ENCODE results near the gene C9orf85. TPM values are rescaled to one million over a fixed set of nuclear protein-coding genes. Genes with fewer than 3 reads are reported as not detected.
"Not testable (repeated sequence)": the region's sequence is repeated elsewhere in the genome, so short reads cannot be mapped to it uniquely, and the experiment has no call there.

The C9orf85 gene
- total and polyA plus RNA-seq, 5 experiments from 2014 or later: 7.8 to 11.1 (median 8.5) TPM

DNA sequence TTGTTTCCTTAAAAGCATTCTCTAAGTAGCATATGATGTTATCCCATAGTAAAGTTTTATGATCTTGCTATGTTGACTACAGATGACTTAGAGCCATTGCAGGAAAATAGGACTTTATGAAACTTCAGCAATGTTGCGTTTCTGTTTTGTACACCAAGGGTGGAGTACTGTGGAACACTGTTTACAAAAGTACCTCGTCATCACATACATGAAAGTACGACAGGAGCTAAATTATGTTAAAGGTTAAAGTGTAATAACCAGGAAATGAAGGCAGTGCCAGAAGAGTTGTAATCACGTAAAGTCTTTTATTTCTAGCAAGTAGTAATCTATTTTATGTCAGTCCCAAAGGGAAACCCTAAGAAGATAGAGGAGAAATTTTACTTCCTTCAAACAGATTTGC is 50.9 kb downstream of the C9orf85 start:
- DNase-seq (no peak), ATAC-seq (no peak)
- H3K9me3 Mint-ChIP-seq: peaks cover 0 to 15% (median 6%) of the 10 kb centered on the region in 9 donors
- peaks cover 0 to 2% (median 0%) of the 10 kb centered on the region in 4 donors for H3K4me1 Mint-ChIP-seq
- POLR2A ChIA-PET: no interaction called here
- peaks cover 30 to 56% (median 53%) of the 10 kb centered on the region in 3 donors for H3K36me3 Mint-ChIP-seq
- no peak overlapping the region for H3K27ac Mint-ChIP-seq
- no peak overlapping the region for H3K4me3 Mint-ChIP-seq
- H3K27me3 Mint-ChIP-seq: no peaks in the 10 kb centered on the region

DNA sequence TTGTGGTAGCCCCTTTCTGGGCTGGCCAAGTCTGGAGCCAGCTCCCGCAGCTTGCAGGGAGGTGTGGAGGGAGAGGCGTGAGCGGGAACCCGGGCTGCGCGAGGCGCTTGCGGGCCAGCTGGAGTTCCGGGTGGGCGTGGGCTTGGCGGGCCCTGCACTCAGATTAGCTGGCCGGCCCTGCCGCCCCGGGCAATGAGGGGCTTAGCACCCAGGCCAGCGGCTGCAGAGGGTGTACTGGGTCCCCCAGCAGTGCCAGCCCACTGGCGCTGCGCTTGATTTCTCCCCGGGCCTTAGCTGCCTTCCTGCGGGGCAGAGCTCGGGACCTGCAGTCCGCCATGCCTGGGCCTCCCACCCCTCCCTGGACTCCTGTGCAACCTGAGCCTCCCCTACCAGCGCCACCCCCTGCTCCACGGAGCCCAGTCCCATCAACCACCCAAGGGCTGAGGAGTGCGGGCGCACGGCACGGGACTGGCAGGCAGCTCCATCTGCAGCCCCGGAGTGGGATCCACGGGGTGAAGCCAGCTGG is 52.1 kb downstream of the C9orf85 start:
- ATAC-seq, H3K27me3 Mint-ChIP-seq, H3K4me3 Mint-ChIP-seq, H3K4me1 Mint-ChIP-seq, DNase-seq, POLR2A ChIA-PET: not testable (repeated sequence)
- Mint-ChIP-seq H3K36me3 (peaks cover 42 to 63% (median 57%) of the 10 kb centered on the region in 3 donors), H3K27ac (peak overlapping the region in 1 of 10 donors; percentile 34), H3K9me3 (peaks cover under 1 to 27% (median 13%) of the 10 kb centered on the region in 9 donors)

DNA sequence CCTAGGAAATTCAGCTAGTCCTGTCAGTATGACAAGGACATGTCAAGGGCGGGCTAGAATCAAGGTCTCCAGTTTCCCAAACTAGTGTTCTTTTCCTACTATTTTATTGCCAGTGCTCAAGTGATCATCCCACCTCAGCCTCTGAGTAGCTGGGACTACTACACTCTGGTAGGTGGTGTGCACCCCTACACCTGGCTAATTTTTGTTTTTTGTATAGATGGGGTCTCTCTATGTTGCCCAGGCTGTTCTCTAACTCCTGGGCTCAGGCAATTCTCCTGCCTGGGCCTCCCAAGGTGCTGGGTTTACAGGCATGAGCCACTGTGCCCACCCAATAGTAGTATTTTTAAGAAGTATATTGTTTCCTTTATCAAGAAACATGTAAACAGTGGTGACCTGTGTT is 54.0 kb downstream of the C9orf85 start:
- H3K27me3 Mint-ChIP-seq: no peaks in the 10 kb centered on the region
- POLR2A ChIA-PET: interaction anchor here (0.5 kb wide), 1 partner anchor 274 kb away, joined by 3 read pairs; no protein-coding TSS in a partner anchor
- H3K4me3 Mint-ChIP-seq: no peak overlapping the region
- DNase-seq (no peak), ATAC-seq (no peak)
- peaks cover 0 to 3% (median 0%) of the 10 kb centered on the region in 4 donors for H3K4me1 Mint-ChIP-seq
- H3K36me3 Mint-ChIP-seq: peaks cover 41 to 69% (median 52%) of the 10 kb centered on the region in 3 donors
- H3K27ac Mint-ChIP-seq: no peak overlapping the region
- peaks cover 4 to 41% (median 22%) of the 10 kb centered on the region in 9 donors for H3K9me3 Mint-ChIP-seq

- H3K4me3 Mint-ChIP-seq: no peak overlapping the region
- DNase-seq (no peak), ATAC-seq (no peak)
- H3K9me3 Mint-ChIP-seq: peaks cover 4 to 41% (median 22%) of the 10 kb centered on the region in 9 donors
- POLR2A ChIA-PET: no interaction called here
- no peaks in the 10 kb centered on the region for H3K27me3 Mint-ChIP-seq
- H3K27ac Mint-ChIP-seq: no peak overlapping the region
- H3K36me3 Mint-ChIP-seq: peaks cover 41 to 68% (median 54%) of the 10 kb centered on the region in 3 donors
- peaks cover 0 to 3% (median 0%) of the 10 kb centered on the region in 4 donors for H3K4me1 Mint-ChIP-seq
These were observed 55.2 kb downstream of the C9orf85 start for GRCh38 chr9:71966601-71967000.

GRCh38 chr9:71968541-71969090 is 57.2 kb downstream of the C9orf85 start:
- H3K9me3 Mint-ChIP-seq: peaks cover 4 to 41% (median 22%) of the 10 kb centered on the region in 9 donors
- H3K36me3 Mint-ChIP-seq: peaks cover 38 to 60% (median 60%) of the 10 kb centered on the region in 3 donors
- POLR2A ChIA-PET: no interaction called here
- ATAC-seq (no peak), DNase-seq (no peak)
- H3K4me1 Mint-ChIP-seq: peaks cover 0 to 3% (median 0%) of the 10 kb centered on the region in 4 donors
- H3K27me3 Mint-ChIP-seq: no peaks in the 10 kb centered on the region
- peak overlapping the region in 3 of 10 donors; percentile 56 to 90 (median 81) for H3K27ac Mint-ChIP-seq
- H3K4me3 Mint-ChIP-seq: no peak overlapping the region

DNA sequence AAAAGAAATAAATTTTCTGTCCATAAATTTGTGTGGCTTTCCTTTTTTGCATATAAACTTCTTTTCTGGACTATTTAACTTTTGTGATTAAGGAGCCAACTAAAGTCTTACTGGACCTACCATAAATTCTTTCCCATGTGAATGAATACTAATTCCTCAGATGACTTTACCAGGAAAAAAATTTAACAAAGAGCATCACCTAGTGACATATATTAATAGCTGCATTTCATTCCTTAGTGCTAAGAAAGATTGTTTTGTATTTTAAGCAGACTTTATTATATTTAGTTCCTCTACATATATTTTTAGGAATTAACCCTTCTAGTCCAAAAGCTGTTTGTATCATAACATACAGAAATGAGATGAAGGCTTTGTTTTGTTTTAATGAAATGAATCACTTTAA is 64.4 kb downstream of the C9orf85 start:
- no peaks in the 10 kb centered on the region for H3K4me1 Mint-ChIP-seq
- H3K27me3 Mint-ChIP-seq: no peaks in the 10 kb centered on the region

GRCh38 chr9:71977003-71977402 is 65.6 kb downstream of the C9orf85 start:
- no peaks in the 10 kb centered on the region for H3K27me3 Mint-ChIP-seq
- peaks cover 4 to 26% (median 10%) of the 10 kb centered on the region in 3 donors for H3K36me3 Mint-ChIP-seq
- DNase-seq: no peak
- H3K27ac Mint-ChIP-seq: no peak overlapping the region
- no peak for ATAC-seq
- no peaks in the 10 kb centered on the region for H3K4me1 Mint-ChIP-seq
- POLR2A ChIA-PET: no interaction called here
- H3K4me3 Mint-ChIP-seq: no peak overlapping the region
- H3K9me3 Mint-ChIP-seq: no peaks in the 10 kb centered on the region

More for the DNA sequence above, 64.4 kb downstream of the C9orf85 start:
- ATAC-seq: no peak
- Mint-ChIP-seq H3K9me3 (no peaks in the 10 kb centered on the region), H3K27ac (peak overlapping the region in 2 of 10 donors; percentile 6 to 28), H3K36me3 (peaks cover 4 to 33% (median 10%) of the 10 kb centered on the region in 3 donors), H3K4me3 (no peak overlapping the region)
- DNase-seq: no peak
- POLR2A ChIA-PET: interaction anchor here (0.5 kb wide), 1 partner anchor 152 kb away, joined by 4 read pairs; no protein-coding TSS in a partner anchor

GRCh38 chr9:71980266-71981190 is 69.1 kb downstream of the C9orf85 start:
- no peaks in the 10 kb centered on the region for H3K4me1 Mint-ChIP-seq
- POLR2A ChIA-PET: no interaction called here
- DNase-seq (no peak), ATAC-seq (no peak)
- H3K27ac Mint-ChIP-seq: no peak overlapping the region
- no peaks in the 10 kb centered on the region for H3K27me3 Mint-ChIP-seq
- H3K9me3 Mint-ChIP-seq: no peaks in the 10 kb centered on the region
- peaks cover 0 to 12% (median 11%) of the 10 kb centered on the region in 3 donors for H3K36me3 Mint-ChIP-seq
- no peak overlapping the region for H3K4me3 Mint-ChIP-seq

DNA sequence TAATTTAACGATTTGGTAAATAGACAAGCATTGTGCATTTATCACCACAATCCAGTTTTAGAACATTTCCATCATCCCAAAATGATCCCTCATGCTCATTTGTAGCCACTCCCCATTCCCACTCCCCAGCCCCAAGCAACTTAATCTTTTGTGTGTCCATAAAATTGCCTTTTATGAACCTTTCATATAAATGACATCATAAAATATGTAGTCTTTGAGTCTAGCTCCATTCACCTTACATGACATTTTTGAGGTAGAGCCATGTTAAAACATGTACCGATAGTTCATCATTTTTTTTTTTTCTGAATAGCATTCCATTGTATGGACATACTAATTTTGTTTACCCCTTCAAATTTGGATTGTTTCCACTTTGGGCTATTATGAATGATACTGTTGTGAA is 70.5 kb downstream of the C9orf85 start:
- no peaks in the 10 kb centered on the region for H3K4me1 Mint-ChIP-seq
- H3K36me3 Mint-ChIP-seq: peaks cover 0 to 12% (median 8%) of the 10 kb centered on the region in 3 donors
- no peak overlapping the region for H3K27ac Mint-ChIP-seq
- no peak for ATAC-seq
- H3K27me3 Mint-ChIP-seq: no peaks in the 10 kb centered on the region
- H3K9me3 Mint-ChIP-seq: no peaks in the 10 kb centered on the region
- no peak overlapping the region for H3K4me3 Mint-ChIP-seq
- POLR2A ChIA-PET: no interaction called here
- no peak for DNase-seq

DNA sequence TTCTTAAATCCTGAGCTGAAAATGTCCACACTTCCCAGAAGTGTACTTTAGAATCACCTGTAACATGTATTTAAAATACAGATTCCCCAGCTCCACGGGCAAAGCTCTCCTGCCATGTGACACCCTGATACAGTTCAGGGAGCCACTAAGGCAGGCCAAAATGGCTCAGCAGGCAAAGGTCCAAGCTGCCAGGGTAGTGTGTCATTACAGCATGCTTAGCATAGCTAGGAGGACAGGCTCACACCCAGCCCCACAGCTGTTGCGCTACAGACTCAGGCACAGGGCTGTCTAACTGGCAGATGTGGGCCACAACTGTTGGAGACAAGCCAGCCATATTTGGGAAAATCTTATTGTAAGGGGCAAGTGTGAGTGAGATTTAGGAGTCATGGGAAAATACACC is 73.0 kb downstream of the C9orf85 start:
- peaks cover 0 to 12% (median 8%) of the 10 kb centered on the region in 3 donors for H3K36me3 Mint-ChIP-seq
- H3K4me3 Mint-ChIP-seq: no peak overlapping the region
- H3K9me3 Mint-ChIP-seq: no peaks in the 10 kb centered on the region
- no peaks in the 10 kb centered on the region for H3K4me1 Mint-ChIP-seq
- no peaks in the 10 kb centered on the region for H3K27me3 Mint-ChIP-seq
- POLR2A ChIA-PET: no interaction called here
- H3K27ac Mint-ChIP-seq: no peak overlapping the region
- DNase-seq (no peak), ATAC-seq (no peak)

DNA sequence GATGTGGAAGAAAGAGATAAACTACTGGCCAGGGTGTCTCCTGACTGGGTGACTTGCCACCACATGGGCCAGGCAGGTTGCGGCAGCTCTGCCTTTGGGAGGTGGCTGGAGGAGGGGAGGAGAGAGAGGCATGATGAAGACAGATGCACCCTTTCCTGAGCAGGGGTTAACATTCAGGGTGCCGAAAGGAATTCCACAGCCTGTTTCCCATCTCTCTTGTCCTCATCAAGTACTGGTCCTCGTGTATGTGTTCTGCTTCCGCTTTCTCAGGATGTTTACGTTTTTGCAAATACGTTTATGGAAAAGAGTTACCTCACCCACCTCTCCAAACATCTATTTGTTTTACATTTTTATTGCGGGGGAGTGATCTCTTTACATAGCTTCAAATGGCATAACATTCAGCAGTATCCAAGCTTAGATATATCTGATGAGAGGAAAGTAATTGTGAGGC is 73.4 kb downstream of the C9orf85 start:
- H3K27ac Mint-ChIP-seq: peak overlapping the region in 1 of 10 donors; percentile 41
- POLR2A ChIA-PET: no interaction called here
- no peaks in the 10 kb centered on the region for H3K27me3 Mint-ChIP-seq
- H3K9me3 Mint-ChIP-seq: no peaks in the 10 kb centered on the region
- DNase-seq (no peak), ATAC-seq (no peak)
- no peaks in the 10 kb centered on the region for H3K4me1 Mint-ChIP-seq
- no peak overlapping the region for H3K4me3 Mint-ChIP-seq
- peaks cover 0 to 12% (median 8%) of the 10 kb centered on the region in 3 donors for H3K36me3 Mint-ChIP-seq

DNA sequence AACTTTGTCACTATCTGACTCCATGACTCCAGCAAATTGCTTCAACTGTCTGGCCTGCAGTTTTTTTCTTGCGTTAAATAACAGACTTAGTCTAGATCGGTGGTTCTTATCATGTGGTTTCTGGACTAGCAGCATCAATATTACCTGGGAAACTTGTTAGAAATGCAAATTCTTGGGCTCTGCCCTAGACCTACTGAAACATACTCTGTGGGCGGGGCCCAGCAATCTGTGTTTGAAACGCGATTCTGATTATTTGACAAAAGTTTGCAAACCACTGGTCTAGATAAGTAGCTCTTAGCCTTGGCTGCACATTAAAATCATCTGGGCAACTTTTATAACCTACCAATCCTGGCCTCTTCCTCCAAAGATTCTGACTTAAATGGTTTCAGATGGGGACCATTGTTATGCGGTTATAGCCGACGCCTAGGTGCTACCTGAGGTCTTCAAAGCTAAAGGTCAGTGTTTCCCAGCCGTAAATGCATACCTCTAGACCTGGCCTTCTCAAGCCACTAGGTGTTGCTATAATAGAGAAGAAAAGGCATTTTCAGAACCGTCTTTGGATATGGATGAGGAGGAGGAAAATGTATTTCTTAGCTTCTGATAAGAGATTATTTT is 74.0 kb downstream of the C9orf85 start:
- ATAC-seq (no peak), DNase-seq (no peak)
- Mint-ChIP-seq H3K4me3 (no peak overlapping the region), H3K9me3 (no peaks in the 10 kb centered on the region), H3K27me3 (no peaks in the 10 kb centered on the region), H3K4me1 (no peaks in the 10 kb centered on the region), H3K36me3 (peaks cover 0 to 12% (median 8%) of the 10 kb centered on the region in 3 donors), H3K27ac (peak overlapping the region in 1 of 10 donors; percentile 41)
- POLR2A ChIA-PET: no interaction called here
